ENCODE results near the gene SULT1A3. TPM values are rescaled to one million over a fixed set of nuclear protein-coding genes. Genes with fewer than 3 reads are reported as not detected.
"Not testable (repeated sequence)": the region's sequence is repeated elsewhere in the genome, so short reads cannot be mapped to it uniquely, and the experiment has no call there.

SULT1A3 gene
- total RNA-seq = 12.1 TPM

DNA sequence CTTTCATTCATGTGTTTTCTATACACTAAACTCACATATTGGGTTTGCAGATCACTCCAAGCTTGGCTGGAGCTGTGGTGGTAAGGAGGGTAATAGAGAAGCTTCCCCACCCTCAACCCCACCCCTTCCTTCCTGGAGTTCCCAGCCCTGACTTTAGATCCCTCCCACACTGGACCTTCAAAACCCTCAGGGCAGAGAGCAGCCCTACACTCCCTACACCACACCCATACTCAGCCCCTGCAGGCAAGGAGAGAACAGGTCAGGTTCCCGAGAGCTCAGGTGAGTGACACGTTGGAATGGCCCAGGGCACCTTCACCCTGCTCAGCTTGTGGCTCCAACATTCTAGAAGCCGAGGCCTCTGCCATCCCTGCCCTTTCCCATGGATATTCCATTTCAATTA, at the start of gene SULT1A3:
Gene SULT1A3, plus strand, starts transcription at position 207 of the 400 bp plus-strand sequence. CDS start 1,474 bp downstream, outside the sequence.
- not testable (repeated sequence) for DNase-seq (ENCODE audit: low read depth in 2 of 3, low spot score in 2 of 3)

DNA sequence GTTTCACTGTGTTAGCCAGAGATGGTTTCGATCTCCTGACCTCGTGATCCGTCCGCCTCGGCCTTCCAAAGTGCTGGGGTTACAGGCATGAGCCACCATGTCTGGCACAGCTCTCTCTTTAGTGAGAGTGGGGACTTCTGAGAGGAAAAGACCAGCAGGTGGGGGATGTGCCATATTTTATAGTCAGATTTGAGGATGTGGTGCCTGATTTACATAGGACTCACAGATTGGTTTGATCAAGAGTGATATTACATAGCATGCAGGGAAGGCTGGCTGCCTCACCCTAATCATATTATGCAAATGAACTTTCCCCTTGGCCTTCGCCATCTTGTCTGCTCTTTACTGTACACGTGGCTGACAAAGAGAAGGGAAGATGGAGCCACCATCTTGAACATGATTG, 48.0 kb upstream of the SULT1A3 start:
- no peak for DNase-seq (ENCODE audit: low read depth in 2 of 3, low spot score in 2 of 3)

DNA sequence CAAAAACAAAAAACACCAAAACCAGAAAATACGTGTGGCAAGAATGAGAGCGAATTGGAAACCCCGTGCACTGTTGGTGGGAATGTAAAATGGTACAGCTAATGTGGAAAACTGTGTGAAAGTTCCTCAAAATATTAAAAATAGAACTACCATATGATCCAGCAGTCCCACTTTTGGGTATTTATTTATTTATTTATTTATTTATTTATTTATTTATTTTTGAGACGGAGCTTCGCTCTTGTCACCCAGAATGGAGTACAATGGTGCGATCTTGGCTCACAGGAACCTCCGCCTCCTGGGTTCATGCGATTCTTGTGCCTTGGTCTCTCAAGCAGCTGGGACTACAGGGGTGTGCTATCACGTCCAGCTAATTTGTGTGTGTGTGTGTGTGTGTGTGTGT, 46.5 kb upstream of the SULT1A3 start:
- DNase-seq (ENCODE audit: low read depth in 2 of 3, low spot score in 2 of 3) = no peak

DNA sequence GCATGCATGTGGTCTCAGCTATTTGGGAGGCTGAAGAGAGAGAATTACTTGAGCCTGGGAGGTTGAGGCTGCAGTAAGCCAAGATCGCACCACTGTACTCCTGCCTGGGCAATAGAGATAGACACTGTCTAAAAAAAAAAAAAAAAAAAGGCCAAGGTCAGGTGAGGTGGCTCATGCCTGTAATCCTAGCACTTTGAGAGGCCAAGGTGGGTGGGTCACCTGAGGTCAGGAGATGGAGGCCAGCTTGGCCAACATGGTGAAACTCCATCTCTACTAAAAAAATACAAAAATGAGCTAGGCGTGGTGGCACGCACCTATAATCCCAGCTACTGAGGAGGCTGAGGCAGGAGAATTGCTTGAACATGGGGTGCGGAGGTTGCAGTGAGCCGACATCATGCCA, 43.9 kb upstream of the SULT1A3 start:
- no peak for DNase-seq (ENCODE audit: low read depth in 2 of 3, low spot score in 2 of 3)

DNA sequence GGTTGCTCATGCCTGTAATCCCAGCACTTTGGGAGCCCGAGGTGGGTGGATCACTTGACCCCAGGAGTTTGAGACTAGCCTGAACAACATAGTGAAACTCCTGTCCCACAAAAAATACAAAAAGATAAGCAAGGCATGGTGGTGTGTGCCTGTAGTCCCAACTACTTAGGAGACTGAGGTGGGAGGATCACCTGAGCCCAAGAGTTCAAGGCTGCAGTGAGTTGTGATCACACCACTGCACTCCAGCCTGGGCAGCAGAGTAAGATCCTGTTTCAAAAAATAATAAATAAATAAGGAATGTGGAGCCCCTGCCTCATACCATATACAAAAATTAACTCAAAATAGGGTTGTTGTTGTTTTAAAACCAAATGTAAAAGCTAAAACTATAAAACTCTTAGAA, 41.8 kb upstream of the SULT1A3 start:
- no peak for DNase-seq (ENCODE audit: low read depth in 2 of 3, low spot score in 2 of 3)

DNA sequence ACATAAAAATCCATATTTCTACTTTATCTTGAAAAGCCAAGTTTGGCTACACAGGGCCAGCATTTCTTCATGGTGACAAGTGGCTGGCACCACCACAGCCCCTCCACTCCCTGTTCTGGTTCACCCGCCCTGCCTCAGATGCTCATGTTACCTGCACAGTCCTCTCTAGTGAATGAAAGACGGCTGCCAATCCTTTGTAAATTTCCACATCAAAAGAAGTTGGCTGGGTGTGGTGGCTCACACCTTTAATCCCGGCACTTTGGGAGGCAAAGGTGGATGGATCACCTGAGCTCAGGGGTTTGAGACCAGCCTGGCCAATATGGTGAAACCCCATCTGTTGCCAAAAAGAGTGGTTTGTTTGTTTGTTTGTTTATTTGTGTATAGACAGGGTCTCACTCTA, 35.5 kb upstream of the SULT1A3 start:
- no peak for DNase-seq (ENCODE audit: low read depth in 2 of 3, low spot score in 2 of 3)

DNA sequence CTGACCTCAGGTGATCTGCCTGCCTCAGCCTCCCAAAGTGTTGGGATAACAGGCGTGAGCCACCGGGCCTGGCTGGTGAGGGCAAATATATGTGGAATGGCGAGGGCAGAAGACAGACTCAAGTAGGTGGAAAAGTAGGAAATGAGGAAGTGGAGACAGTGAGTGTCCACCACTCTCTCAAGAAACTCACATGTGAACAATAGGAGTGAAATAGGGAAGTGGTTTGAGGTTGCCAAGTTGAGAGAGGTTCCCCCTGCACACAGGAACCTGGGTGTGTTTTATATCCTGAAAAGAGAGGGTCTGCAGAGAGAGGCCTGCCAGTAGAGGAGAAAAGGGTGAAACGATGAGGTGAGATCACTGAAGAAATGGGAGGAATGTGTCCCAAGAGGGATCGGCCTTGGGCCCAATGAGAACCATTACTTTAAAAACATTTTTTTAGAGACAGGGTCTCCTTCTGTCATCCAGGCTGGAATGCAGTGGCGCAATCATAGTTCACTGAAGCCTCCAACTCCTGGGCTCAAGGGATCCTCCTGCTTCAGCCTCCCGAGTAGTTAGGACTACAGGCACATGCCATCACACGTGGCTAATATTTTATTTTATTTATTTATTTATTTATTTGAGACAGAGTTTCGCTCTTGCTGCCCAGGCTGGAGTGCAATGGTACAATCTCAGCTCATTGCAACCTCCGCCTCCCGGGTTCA, 32.7 kb upstream of the SULT1A3 start:
- peak in 2 of 3 donors; percentile 81 to 93 for DNase-seq (ENCODE audit: low read depth in 2 of 3, low spot score in 2 of 3)

DNA sequence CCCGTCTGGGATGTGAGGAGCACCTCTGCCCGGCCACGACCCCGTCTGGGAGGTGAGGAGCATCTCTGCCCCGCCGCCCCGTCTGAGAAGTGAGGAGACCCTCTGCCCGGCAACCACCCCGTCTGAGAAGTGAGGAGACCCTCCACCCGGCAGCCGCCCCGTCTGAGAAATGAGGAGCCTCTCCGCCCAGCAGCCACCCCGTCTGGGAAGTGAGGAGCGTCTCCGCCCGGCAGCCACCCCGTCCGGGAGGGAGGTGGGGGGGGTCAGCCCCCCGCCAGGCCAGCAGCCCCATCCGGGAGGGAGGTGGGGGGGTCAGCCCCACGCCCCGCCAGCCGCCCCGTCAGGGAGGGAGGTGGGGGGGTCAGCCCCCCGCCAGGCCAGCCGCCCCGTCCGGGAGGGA, 30.3 kb upstream of the SULT1A3 start:
- DNase-seq (ENCODE audit: low read depth in 2 of 3, low spot score in 2 of 3) = not testable (repeated sequence)

DNA sequence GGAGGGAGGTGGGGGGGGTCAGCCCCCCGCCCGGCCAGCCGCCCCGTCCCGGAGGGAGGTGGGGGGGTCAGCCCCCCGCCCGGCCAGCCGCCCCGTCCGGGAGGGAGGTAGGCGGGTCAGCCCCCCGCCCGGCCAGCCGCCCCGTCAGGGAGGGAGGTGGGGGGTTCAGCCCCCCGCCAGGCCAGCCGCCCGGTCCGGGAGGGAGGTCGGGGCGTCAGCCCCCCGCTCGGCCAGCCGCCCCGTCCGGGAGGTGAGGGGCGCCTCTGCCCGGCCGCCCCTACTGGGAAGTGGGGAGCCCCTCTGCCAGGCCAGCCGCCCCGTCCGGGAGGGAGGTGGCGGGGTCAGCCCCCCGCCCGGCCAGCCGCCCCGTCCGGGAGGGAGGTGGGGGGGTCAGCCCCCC, 29.6 kb upstream of the SULT1A3 start:
- not testable (repeated sequence) for DNase-seq (ENCODE audit: low read depth in 2 of 3, low spot score in 2 of 3)

DNA sequence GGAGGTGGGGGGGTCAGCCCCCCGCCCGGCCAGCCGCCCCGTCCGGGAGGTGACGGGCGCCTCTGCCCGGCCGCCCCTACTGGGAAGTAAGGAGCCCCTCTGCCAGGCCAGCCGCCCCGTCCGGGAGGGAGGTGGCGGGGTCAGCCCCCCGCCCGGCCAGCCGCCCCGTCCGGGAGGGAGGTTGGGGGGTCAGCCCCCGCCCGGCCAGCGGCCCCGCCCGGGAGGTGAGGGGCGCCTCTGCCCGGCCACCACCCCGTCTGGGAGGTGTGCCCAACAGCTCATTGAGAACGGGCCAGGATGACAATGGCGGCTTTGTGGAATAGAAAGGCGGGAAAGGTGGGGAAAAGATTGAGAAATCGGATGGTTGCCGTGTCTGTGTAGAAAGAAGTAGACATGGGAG, 28.9 kb upstream of the SULT1A3 start:
- DNase-seq (ENCODE audit: low read depth in 2 of 3, low spot score in 2 of 3) = not testable (repeated sequence)

DNA sequence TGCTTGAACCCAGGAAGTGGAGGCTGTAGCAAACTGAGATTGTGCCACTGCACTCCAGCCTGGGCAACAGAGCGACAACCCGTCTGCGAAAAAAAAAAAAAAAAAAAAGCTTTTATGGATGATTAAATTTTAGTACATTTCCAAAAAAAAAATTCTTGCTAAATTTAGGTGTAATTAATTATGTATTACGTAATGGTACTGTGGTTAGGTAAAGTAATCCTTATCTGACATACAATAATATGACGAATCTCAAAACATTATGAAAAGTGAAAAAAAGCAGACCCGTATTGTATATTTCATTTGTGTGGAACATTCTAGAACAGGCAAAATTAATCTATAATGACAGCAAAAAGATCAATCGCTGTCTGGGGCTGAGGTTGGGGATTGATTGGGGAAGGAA, 26.0 kb upstream of the SULT1A3 start:
- no peak for DNase-seq (ENCODE audit: low read depth in 2 of 3, low spot score in 2 of 3)

DNA sequence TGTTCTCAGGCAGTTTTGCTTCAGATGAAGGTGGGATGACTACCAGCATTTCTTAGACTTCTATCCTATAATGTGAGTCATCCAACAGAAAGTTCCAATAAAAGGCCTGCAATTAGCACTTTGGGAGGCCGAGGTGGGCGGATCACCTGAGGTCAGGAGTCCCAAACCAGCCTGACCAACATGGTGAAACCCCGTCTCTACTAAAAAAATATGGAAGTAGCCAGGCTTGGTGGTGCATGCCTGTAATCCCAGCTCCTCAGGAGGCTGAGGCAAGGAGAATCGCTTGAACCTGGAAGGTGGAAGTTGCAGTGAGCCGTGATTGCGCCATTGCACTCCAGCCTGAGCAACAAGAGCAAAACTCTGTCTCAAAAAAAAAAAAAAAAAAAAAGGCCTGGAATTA, 22.2 kb upstream of the SULT1A3 start:
- not testable (repeated sequence) for DNase-seq (ENCODE audit: low read depth in 2 of 3, low spot score in 2 of 3)

DNA sequence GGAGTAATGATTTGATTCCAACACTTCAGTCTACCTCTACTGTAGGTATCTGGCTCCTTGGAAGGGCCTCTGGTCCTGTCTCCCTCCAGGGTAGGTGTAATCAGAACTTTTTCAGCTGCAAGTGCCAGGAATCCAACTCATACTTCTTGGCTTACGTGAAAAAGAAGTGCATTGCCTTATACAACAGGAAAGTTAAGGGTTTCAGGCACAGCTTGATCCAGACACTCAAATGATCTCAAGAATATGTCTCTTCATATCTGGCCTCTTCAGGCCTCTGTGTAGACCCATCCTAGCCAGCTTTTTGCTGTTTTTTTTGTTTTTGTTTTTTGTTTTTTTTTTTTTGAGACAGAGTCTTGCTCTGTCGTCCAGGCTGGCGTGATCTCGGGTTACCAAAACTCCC, 19.9 kb upstream of the SULT1A3 start:
- no peak for DNase-seq (ENCODE audit: low read depth in 2 of 3, low spot score in 2 of 3)

DNA sequence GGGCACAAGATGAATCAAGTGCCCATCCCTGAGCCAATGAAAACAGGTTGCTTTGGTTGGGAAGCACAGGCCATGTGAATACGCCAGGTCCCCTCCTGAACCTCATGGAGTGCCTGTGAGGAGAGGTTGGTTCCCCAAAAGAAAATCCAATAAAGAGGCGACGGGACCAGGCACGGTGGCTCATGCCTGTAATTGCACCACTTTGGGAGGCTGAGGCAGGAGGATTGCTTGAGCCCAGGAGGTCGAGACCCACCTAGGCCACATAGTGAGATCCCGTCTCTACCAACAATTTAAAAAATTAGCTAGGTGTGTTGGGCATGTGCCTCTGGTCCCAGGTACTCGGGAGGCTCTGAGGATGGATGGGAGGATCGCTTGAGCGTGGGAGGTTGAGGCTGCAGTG, 19.1 kb upstream of the SULT1A3 start:
- no peak for DNase-seq (ENCODE audit: low read depth in 2 of 3, low spot score in 2 of 3)

DNA sequence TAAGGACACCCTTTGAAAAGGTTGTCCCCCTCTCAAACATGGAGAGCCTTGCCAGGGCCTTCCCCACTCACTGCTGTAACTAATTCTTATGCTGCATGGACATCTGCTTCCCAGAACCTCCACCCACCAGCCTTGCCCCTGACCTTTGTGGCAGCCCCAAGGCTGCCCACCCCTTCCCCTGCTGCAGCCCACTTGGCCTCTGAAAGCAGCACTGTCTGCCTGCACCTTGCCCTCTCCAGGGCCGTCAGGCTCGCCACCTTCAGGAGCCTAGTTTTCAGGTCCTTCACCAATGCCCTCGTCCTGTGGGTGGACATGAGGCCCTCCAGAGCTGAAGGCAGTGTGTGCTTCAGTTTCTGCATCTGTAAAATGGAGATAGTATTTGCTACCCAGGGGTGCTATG, 18.3 kb upstream of the SULT1A3 start:
- no peak for DNase-seq (ENCODE audit: low read depth in 2 of 3, low spot score in 2 of 3)

DNA sequence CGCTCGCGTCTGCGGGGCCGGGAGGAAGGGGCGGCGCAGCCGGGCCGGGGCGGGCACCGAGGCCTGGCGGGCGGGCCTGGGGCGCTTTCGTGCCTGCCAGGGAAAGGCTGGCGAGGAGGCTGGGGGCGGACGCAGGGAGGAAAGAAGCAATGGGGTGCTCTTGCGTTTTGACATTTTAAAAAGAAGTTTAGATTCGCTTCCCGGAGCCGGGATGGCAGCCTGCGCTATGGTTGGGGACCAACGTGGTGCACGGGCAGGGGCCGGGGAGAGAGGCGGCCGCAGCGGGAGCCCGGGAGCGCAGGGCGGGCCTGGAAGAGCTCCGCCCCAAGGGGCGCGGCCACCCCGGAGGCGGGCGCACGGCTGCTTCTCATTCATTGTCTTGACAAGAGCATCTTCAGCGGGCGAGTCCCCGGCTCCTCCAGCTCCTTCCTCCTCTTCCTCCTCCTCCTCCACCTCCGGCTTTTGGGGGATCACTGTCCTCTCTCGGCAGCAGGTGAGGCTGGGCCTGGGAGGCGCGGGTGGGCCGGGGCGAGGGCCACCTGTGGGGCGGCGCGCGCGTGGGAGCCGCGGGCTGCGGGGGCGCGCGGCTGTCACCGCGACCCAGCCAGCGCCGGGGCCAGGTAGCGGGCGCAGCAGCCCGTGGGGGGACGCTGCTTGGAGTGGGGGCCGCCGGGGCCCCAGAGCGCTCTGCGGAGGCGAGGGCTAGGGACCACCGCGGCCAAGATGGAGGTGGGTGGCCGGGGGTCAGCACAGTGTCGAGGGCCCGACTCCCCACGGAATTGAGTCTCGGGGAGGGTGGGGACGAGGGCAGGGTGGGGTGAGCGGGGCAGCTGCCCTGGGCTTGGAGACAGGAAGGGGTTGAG, 15.6 kb upstream of the SULT1A3 start, which contains the start of gene CORO1A:
Gene CORO1A, plus strand, starts transcription at position 370 of the 863 bp plus-strand sequence. CDS start 1,608 bp downstream, outside the sequence.
- DNase-seq (ENCODE audit: low read depth in 2 of 3, low spot score in 2 of 3) = peak; percentile 67 to 72 (median 70)

DNA sequence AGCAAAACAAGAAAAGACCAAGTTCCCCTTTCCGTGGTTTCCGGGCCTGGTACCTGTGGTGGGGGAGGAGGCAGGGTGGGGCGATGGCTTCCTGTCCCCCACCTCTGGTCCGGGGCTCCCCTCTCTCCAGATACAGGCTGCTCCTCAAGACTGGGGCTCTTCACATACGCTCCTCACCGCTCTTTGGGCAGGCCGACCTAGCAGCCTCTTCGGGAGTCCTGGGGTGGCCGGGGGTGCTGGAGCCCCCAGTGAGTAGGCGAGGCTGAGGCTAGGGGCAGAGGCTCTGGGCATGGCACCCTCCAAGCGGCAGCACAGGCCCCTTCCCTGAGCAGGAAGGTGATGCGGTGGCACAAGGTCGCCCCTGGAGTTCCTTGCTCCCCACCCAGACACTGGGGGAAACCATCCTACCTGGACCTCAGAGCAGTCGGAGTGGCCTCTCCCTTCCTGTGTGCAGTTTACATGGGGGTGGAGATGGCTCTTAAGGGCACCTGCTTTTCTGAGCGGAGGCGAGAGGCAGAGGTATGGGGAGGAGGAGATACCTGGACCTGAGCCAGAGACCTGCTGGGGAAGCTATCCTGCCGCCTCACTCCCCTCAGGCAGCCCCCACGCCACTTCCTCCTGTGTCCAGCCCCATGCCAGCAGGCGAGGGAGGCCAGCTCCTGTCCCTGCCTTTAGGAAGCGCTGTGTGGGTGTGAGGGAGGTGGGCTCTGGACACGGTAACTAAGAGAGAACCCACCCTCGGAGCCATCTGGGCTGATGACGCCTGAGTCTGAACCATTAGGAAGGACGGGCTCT, 14.8 kb upstream of the SULT1A3 start:
- peak in 2 of 3 donors; percentile 71 to 82 for DNase-seq (ENCODE audit: low read depth in 2 of 3, low spot score in 2 of 3)

DNA sequence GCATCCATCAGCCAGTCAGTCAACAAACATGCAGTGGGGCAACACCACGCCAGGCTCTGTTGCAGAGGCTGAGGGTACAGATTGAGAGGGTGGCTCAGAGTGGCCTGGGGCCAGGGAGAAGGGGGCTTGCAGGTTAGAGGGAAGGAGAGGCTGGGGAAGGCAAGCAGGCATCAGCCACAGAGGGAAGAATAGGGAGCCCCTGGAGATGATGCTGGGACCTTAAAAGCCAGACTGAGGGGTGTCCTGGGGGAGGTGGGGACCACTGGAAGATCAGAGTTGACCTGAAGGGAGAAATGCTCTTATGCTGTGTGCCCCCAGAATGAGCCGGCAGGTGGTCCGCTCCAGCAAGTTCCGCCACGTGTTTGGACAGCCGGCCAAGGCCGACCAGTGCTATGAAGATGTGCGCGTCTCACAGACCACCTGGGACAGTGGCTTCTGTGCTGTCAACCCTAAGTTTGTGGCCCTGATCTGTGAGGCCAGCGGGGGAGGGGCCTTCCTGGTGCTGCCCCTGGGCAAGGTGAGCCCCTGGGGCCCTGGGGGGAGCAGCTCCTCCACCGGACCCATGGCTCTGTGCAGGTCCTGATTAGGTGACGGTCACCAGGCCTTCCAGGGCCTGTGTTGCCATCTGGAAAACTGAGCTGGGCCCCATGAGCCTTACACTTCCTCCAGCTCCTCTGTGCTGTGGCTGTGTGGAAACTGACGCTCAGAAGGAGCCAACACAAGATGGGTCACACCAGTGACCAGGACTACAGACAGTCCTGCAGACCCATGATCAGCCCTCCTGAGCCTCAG, 14.0 kb upstream of the SULT1A3 start:
- no peak for DNase-seq (ENCODE audit: low read depth in 2 of 3, low spot score in 2 of 3)

DNA sequence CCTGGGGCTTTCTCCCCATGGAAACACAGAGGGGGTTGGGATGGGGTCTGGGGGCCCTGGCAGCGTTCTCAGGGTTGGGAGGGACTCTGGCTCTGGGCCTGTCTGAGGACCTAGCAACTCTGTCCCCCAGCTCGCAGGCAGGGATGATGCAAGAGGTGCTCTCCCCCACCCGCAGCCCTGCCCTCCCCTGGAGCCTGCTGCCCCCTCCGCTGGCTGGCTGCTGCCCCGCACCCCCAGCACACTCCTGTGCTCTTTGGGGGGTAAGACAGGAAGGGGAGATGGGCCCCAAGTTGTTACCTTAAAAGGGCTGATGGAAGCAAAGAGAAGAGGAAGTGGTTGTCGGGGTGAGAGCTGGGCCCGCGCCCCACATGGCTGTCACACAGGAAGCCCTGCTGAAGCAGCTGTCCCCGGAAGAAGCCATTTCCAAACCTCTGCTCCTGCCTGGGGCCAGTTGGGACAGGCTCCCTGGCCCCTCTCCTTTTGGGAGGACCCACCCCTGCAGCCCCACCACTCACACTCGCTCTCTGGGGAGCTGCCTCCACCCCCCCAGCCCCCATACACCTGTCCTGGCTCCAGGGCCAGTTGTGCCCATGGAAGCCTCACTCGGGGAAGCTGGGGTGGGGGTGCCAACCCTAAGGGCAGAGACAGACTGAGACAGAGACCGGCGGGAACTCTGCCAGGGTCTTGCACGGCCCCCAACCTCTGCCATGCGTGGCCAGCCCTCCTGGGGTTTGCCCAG, 13.2 kb upstream of the SULT1A3 start:
- DNase-seq (ENCODE audit: low read depth in 2 of 3, low spot score in 2 of 3) = peak in 2 of 3 donors; percentile 40 to 47

DNA sequence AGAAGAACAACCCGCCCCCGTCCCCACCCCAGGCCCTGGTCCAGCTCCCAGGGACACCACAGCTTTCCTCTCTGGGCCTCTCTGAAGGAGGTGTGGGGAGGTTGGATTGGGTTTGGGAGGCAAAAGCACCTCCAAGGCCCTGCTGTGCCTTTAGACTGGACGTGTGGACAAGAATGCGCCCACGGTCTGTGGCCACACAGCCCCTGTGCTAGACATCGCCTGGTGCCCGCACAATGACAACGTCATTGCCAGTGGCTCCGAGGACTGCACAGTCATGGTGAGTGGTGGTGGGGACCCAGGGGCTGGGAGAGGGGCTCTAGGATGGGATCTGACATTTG, 12.6 kb upstream of the SULT1A3 start:
- DNase-seq (ENCODE audit: low read depth in 2 of 3, low spot score in 2 of 3) = peak in 2 of 3 donors; percentile 31 to 34
